ENCODE data around the gene EDC4.
"Not testable (repeated sequence)": the region's sequence is repeated elsewhere in the genome, so short reads cannot be mapped to it uniquely, and the experiment has no call there.

EDC4 gene

GRCh38 chr16:67872631-67873434 lies at the start of gene EDC4:
Gene EDC4 (plus strand): TSS chr16:67873052. CDS start chr16:67873262, 210 bp downstream.
- Histone ChIP-seq H3K9ac (ENCODE audit: low read depth, low read length) (peak within 1 kb of the TSS; percentile 84), H3K27ac (ENCODE audit: low read depth, low read length) (peak within 1 kb of the TSS; percentile 64), H3K27me3 (ENCODE audit: control insufficient read depth, insufficient read depth, low read length) (no peaks in the 10 kb centered on the region), H3K4me1 (ENCODE audit: control insufficient read depth, insufficient read depth, low read length) (peaks cover 2% of the 10 kb centered on the region; the same call in 1 of the 2 replicates), H3K9me3 (ENCODE audit: control insufficient read depth, insufficient read depth, low read length) (no peaks in the 10 kb centered on the region), H3K36me3 (ENCODE audit: control insufficient read depth, insufficient read depth, low read length) (peaks cover 64% of the 10 kb centered on the region), H3K4me3 (ENCODE audit: low read depth, low read length) (peak within 1 kb of the TSS; percentile 95)

GRCh38 chr16:67825119-67825518 lies 47.7 kb upstream of the EDC4 start:
- H3K27ac ChIP-seq (ENCODE audit: low read depth, low read length), result no peak overlapping the region
- H3K36me3 ChIP-seq (ENCODE audit: control insufficient read depth, insufficient read depth, low read length), result peaks cover 45% of the 10 kb centered on the region
- no peaks in the 10 kb centered on the region for H3K27me3 ChIP-seq (ENCODE audit: control insufficient read depth, insufficient read depth, low read length)
- H3K4me1 ChIP-seq (ENCODE audit: control insufficient read depth, insufficient read depth, low read length), result no peaks in the 10 kb centered on the region
- no peaks in the 10 kb centered on the region for H3K9me3 ChIP-seq (ENCODE audit: control insufficient read depth, insufficient read depth, low read length)
- no peak overlapping the region for H3K4me3 ChIP-seq (ENCODE audit: low read depth, low read length)
- H3K9ac ChIP-seq (ENCODE audit: low read depth, low read length), result no peak overlapping the region

GRCh38 chr16:67825906-67826305 lies 46.9 kb upstream of the EDC4 start:
- no peaks in the 10 kb centered on the region for H3K9me3 ChIP-seq (ENCODE audit: control insufficient read depth, insufficient read depth, low read length)

DNA sequence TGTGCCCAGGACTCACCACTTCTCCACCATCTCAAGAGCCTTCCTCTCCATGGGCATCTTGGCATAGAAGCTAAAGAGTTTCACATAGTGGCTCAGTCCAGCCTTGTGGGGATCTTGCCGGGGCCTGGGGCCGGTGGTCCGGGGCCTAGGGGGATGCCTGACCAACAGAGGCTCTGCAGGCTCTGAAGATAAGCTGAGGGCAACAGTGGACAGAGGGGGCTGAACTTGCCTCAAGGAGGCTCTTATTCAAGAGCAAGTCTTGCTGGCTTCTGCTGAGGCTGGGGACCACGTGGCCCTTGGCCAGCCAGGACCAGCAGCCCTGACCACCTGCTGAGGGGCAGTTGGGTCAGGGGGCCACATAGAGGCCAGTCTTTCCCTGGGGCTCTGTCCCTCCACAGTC lies 44.2 kb upstream of the EDC4 start:
- peaks cover 3% of the 10 kb centered on the region; the same call in 1 of the 2 replicates for H3K4me1 ChIP-seq (ENCODE audit: control insufficient read depth, insufficient read depth, low read length)
- peaks cover 67% of the 10 kb centered on the region for H3K36me3 ChIP-seq (ENCODE audit: control insufficient read depth, insufficient read depth, low read length)
- H3K4me3 ChIP-seq (ENCODE audit: low read depth, low read length), result no peak overlapping the region
- H3K27me3 ChIP-seq (ENCODE audit: control insufficient read depth, insufficient read depth, low read length), result no peaks in the 10 kb centered on the region
- no peak overlapping the region for H3K27ac ChIP-seq (ENCODE audit: low read depth, low read length)
- H3K9me3 ChIP-seq (ENCODE audit: control insufficient read depth, insufficient read depth, low read length), result no peaks in the 10 kb centered on the region
- H3K9ac ChIP-seq (ENCODE audit: low read depth, low read length), result no peak overlapping the region

More at GRCh38 chr16:67825906-67826305, 46.9 kb upstream of the EDC4 start:
- no peaks in the 10 kb centered on the region for H3K4me1 ChIP-seq (ENCODE audit: control insufficient read depth, insufficient read depth, low read length)
- H3K27ac ChIP-seq (ENCODE audit: low read depth, low read length), result no peak overlapping the region
- H3K4me3 ChIP-seq (ENCODE audit: low read depth, low read length), result no peak overlapping the region
- peaks cover 53% of the 10 kb centered on the region for H3K36me3 ChIP-seq (ENCODE audit: control insufficient read depth, insufficient read depth, low read length)
- no peaks in the 10 kb centered on the region for H3K27me3 ChIP-seq (ENCODE audit: control insufficient read depth, insufficient read depth, low read length)
- H3K9ac ChIP-seq (ENCODE audit: low read depth, low read length), result no peak overlapping the region

GRCh38 chr16:67833030-67833414 lies 39.8 kb upstream of the EDC4 start:
- peak overlapping the region; percentile 78 for H3K4me3 ChIP-seq (ENCODE audit: low read depth, low read length)
- H3K4me1 ChIP-seq (ENCODE audit: control insufficient read depth, insufficient read depth, low read length), result peaks cover 3% of the 10 kb centered on the region; the same call in 1 of the 2 replicates
- no peaks in the 10 kb centered on the region for H3K9me3 ChIP-seq (ENCODE audit: control insufficient read depth, insufficient read depth, low read length)
- no peak overlapping the region for H3K27ac ChIP-seq (ENCODE audit: low read depth, low read length)
- H3K27me3 ChIP-seq (ENCODE audit: control insufficient read depth, insufficient read depth, low read length), result no peaks in the 10 kb centered on the region
- peak overlapping the region; percentile 56 for H3K9ac ChIP-seq (ENCODE audit: low read depth, low read length)
- H3K36me3 ChIP-seq (ENCODE audit: control insufficient read depth, insufficient read depth, low read length), result peaks cover 43% of the 10 kb centered on the region

GRCh38 chr16:67833415-67834241 lies 39.2 kb upstream of the EDC4 start:
- Histone ChIP-seq H3K27me3 (ENCODE audit: control insufficient read depth, insufficient read depth, low read length) (no peaks in the 10 kb centered on the region), H3K4me3 (ENCODE audit: low read depth, low read length) (peak overlapping the region; percentile 78), H3K4me1 (ENCODE audit: control insufficient read depth, insufficient read depth, low read length) (peaks cover 3% of the 10 kb centered on the region; the same call in 1 of the 2 replicates), H3K9me3 (ENCODE audit: control insufficient read depth, insufficient read depth, low read length) (no peaks in the 10 kb centered on the region), H3K36me3 (ENCODE audit: control insufficient read depth, insufficient read depth, low read length) (peaks cover 37% of the 10 kb centered on the region), H3K9ac (ENCODE audit: low read depth, low read length) (peak overlapping the region; percentile 56), H3K27ac (ENCODE audit: low read depth, low read length) (no peak overlapping the region)

DNA sequence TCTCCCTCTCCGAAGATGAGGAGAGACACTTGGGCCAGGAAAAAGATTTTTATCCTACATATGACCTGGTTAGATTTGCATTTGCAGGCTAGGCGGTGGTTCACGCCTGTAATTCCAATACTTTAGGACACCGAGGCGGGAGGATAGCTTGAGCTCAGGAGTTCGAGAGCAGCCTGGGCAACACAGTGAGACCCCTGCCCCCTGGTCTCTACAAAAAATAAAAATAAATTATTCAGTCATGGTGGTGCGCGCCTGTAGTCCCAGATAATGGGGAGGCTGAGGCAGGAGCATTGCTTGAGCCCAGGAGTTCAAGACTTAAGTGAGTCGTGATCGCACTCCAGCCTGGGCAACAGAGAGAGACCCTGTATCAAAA lies 38.6 kb upstream of the EDC4 start:
- Histone ChIP-seq H3K4me3 (ENCODE audit: low read depth, low read length) (peak overlapping the region; percentile 78), H3K4me1 (ENCODE audit: control insufficient read depth, insufficient read depth, low read length) (peaks cover 3% of the 10 kb centered on the region; the same call in 1 of the 2 replicates), H3K9me3 (ENCODE audit: control insufficient read depth, insufficient read depth, low read length) (no peaks in the 10 kb centered on the region), H3K27me3 (ENCODE audit: control insufficient read depth, insufficient read depth, low read length) (no peaks in the 10 kb centered on the region), H3K36me3 (ENCODE audit: control insufficient read depth, insufficient read depth, low read length) (peaks cover 31% of the 10 kb centered on the region), H3K27ac (ENCODE audit: low read depth, low read length) (no peak overlapping the region), H3K9ac (ENCODE audit: low read depth, low read length) (0 out of 2 replicates have a peak overlapping the region, but pooled peaks have one; percentile 40)

GRCh38 chr16:67837190-67837589 lies 35.7 kb upstream of the EDC4 start:
- not testable (repeated sequence) for H3K36me3 ChIP-seq (ENCODE audit: control insufficient read depth, insufficient read depth, low read length); H3K4me1 ChIP-seq (ENCODE audit: control insufficient read depth, insufficient read depth, low read length); H3K9ac ChIP-seq (ENCODE audit: low read depth, low read length); H3K9me3 ChIP-seq (ENCODE audit: control insufficient read depth, insufficient read depth, low read length); H3K27ac ChIP-seq (ENCODE audit: low read depth, low read length); H3K4me3 ChIP-seq (ENCODE audit: low read depth, low read length); H3K27me3 ChIP-seq (ENCODE audit: control insufficient read depth, insufficient read depth, low read length)

DNA sequence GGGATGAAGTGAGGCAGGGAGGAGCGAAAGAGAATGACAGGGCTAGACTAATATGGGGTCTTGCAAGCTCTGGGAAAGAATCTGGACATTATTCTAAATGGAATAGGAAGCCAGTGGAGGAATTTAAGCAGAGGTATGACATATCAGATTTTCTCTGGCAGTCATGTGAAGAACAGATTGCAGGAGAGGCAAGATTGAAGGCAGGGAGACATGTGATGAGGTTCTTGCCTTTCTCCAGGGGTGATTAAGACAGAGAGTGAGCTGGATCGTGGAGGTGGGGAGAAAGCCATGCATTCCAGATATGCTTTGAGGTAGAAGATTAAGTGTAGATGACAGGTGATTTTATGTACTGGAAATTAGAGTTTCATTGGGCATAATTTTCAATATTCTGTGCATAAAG lies 35.0 kb upstream of the EDC4 start:
- Histone ChIP-seq H3K36me3 (ENCODE audit: control insufficient read depth, insufficient read depth, low read length) (no peaks in the 10 kb centered on the region), H3K4me1 (ENCODE audit: control insufficient read depth, insufficient read depth, low read length) (peaks cover 8% of the 10 kb centered on the region), H3K9ac (ENCODE audit: low read depth, low read length) (no peak overlapping the region), H3K4me3 (ENCODE audit: low read depth, low read length) (no peak overlapping the region), H3K27me3 (ENCODE audit: control insufficient read depth, insufficient read depth, low read length) (no peaks in the 10 kb centered on the region), H3K27ac (ENCODE audit: low read depth, low read length) (no peak overlapping the region), H3K9me3 (ENCODE audit: control insufficient read depth, insufficient read depth, low read length) (no peaks in the 10 kb centered on the region)

DNA sequence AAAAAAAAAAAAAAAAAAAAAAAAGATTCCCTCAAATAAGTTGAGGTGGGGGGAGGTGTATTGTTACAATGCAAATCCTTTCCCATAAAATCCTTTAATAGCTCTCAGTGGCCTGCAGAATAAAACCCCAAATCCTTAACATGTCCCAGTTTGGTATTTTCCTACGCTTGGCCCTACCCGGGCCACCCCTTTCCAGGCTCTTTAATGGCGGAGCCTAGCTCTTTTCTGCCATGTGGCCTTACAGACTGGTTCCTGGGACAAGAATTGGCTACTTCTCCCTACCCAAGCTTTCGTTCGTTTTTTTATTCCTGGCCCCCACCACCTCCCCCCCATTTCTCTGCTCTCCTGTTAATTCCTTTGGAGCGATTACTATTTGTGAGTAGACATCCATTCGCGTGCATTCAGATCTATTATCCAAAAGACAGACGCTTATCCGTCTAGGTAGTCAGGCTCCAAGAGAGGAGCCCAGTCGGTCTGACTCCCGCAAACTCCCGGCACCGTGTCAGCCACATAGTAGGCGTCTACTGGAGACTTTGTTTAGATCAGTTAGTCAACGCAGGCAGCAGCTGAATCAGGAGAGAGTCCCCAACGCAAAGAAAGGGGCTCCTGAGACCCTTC lies 31.5 kb upstream of the EDC4 start:
- Histone ChIP-seq H3K4me3 (ENCODE audit: low read depth, low read length) (peak overlapping the region; percentile 84; the same call in 1 of the 2 replicates), H3K4me1 (ENCODE audit: control insufficient read depth, insufficient read depth, low read length) (peaks cover 29% of the 10 kb centered on the region), H3K27ac (ENCODE audit: low read depth, low read length) (peak overlapping the region; percentile 96), H3K36me3 (ENCODE audit: control insufficient read depth, insufficient read depth, low read length) (peaks cover 8% of the 10 kb centered on the region; the same call in 1 of the 2 replicates), H3K9me3 (ENCODE audit: control insufficient read depth, insufficient read depth, low read length) (no peaks in the 10 kb centered on the region), H3K9ac (ENCODE audit: low read depth, low read length) (peak overlapping the region; percentile 68), H3K27me3 (ENCODE audit: control insufficient read depth, insufficient read depth, low read length) (no peaks in the 10 kb centered on the region)
